Measurements from ENCODE around the gene DLGAP4. TPM values are rescaled to one million over a fixed set of nuclear protein-coding genes. Genes with fewer than 3 reads are reported as not detected.

The DLGAP4 gene
- total and polyA plus RNA-seq, 9 of the 15 experiments (the other 6 are each of a cell fraction or from before 2014, with no cell fraction given): 0.31 to 34.1 (median 4.5) TPM

- TF ChIP-seq HSF4 (CRISPR knock-in tag; IDR thresholded peaks at IDR 0.05; ENCODE audit: borderline replicate concordance): no peak
- TF ChIP-seq ZFP30 (CRISPR knock-in tag; IDR thresholded peaks at IDR 0.05; ENCODE audit: borderline replicate concordance): no peak
- TF ChIP-seq ADNP (tag; IDR thresholded peaks at IDR 0.05): no peak
- peak; percentile 26; the same call in 1 of the 2 replicates for TF ChIP-seq CUX1 (CRISPR knock-in tag; IDR thresholded peaks at IDR 0.05)
- TF ChIP-seq ZKSCAN1 (IDR thresholded peaks at IDR 0.05; ENCODE audit: low read depth, low read length): peak; percentile 94
- peak; percentile 66; the same call in 1 of the 2 replicates for TF ChIP-seq KLF1 (tag; IDR thresholded peaks at IDR 0.05)
- no peak for TF ChIP-seq GTF3C2 (IDR thresholded peaks at IDR 0.05; ENCODE audit: borderline replicate concordance, extremely low read depth, insufficient read length)
- 0 out of 4 replicates have a peak, but pooled peaks of 1 of the 2 experiments have one; percentile 24 for TF ChIP-seq HDAC1 (IDR thresholded peaks at IDR 0.05)
- 0 out of 2 replicates have a peak, but pooled peaks have one; percentile 72 for TF ChIP-seq HNRNPL (IDR thresholded peaks at IDR 0.05; ENCODE audit: low read depth, low read length)
- no peak for TF ChIP-seq FOXO4 (CRISPR knock-in tag; IDR thresholded peaks at IDR 0.05)
- TF ChIP-seq ATF6 (CRISPR knock-in tag; IDR thresholded peaks at IDR 0.05): no peak
- no peak for TF ChIP-seq RBM15 (IDR thresholded peaks at IDR 0.05; ENCODE audit: insufficient read depth, low read length)
- no peak for TF ChIP-seq ZNF561 (CRISPR knock-in tag; conservative IDR thresholded peaks at IDR 0.05)
- no peak for TF ChIP-seq IFI16 (CRISPR knock-in tag; IDR thresholded peaks at IDR 0.05)
Observed at GRCh38 chr20:36573103-36573797, 267.1 kb downstream of the DLGAP4 start, which contains the start of gene TGIF2 (continued).

All from K562 (cell line).